ENCODE data around the gene PDCD2L.
A peak's percentile ranks its signal among the peaks of the same experiment; 100 is the strongest.
"Not testable (repeated sequence)": the region's sequence is repeated elsewhere in the genome, so short reads cannot be mapped to it uniquely, and the experiment has no call there.

PDCD2L gene, protein sequence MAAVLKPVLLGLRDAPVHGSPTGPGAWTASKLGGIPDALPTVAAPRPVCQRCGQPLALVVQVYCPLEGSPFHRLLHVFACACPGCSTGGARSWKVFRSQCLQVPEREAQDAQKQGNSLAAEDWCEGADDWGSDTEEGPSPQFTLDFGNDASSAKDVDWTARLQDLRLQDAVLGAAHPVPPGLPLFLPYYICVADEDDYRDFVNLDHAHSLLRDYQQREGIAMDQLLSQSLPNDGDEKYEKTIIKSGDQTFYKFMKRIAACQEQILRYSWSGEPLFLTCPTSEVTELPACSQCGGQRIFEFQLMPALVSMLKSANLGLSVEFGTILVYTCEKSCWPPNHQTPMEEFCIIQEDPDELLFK

GRCh38 chr19:34404109-34404909 is at the start of gene PDCD2L:
Gene PDCD2L, plus strand, starts transcription at chr19:34404399. Its CDS starts 32 bp downstream, at chr19:34404431.
- DNase-seq = peak; percentile 84

DNA sequence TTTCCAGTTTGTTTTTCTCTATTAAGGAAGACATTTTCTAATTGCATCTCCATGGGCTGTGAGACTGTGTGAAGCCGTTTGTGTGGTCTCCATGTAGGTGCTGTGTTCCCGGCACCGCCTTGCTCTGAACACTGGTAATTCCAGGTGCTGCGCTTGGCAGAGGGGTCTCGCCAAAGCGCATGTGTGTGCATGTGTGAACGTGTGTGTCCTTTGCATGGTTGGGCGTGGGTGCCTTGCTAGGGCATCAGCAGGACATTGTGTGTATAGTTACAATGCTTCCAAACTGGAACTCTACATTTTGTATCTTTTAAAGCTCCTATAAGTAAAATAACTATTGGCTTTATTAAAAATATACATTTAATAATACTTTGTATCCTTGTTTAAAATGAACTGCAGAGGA is 49.0 kb upstream of the PDCD2L start:
- DNase-seq = no peak

DNA sequence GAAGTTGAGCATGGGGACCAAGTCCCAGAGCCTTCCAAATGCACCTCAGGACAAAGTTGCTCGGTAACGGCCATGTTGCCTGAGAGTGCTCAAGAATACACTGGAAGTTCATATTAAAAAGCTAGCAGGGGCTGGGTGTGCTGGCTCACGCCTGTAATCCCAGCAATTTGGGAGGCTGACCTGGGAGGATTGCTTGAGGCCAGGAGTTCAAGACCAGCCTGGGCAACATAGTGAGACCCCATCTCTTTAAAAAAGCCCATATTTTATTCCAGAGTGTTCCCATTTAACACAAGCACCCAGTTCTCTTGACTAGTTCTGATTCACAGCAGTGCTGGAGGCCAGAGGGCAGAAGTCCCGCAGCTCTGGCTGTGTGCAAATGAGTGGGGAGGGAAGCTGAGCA is 47.3 kb upstream of the PDCD2L start:
- DNase-seq = no peak

DNA sequence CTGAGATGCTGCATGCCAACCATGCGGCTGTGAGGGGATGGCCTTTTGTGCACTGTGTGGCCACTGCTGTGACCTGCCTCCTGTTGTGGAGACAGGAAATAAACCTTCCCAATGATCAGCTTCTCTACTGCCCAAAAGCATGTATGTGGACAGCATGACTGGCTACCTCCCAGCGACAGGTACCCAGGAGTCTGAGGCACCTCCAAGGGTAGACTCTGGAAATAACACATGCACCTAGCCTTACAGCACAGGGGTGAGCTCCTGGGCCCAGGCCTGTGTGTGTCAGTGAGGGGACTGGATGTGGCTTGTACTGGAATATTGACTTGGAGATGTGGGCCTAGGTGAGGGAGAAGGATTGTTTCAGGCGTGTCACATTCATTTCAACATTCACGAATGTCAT is 46.8 kb upstream of the PDCD2L start:
- no peak for DNase-seq

- DNase-seq = peak; percentile 95
These were observed 44.9 kb upstream of the PDCD2L start for GRCh38 chr19:34359140-34359953.

- DNase-seq = no peak
These were observed 44.3 kb upstream of the PDCD2L start for GRCh38 chr19:34359954-34360315.

- DNase-seq = no peak
These were observed 43.8 kb upstream of the PDCD2L start for GRCh38 chr19:34360354-34360909.

- DNase-seq = no peak
These were observed 41.5 kb upstream of the PDCD2L start for GRCh38 chr19:34362679-34363069.

DNA sequence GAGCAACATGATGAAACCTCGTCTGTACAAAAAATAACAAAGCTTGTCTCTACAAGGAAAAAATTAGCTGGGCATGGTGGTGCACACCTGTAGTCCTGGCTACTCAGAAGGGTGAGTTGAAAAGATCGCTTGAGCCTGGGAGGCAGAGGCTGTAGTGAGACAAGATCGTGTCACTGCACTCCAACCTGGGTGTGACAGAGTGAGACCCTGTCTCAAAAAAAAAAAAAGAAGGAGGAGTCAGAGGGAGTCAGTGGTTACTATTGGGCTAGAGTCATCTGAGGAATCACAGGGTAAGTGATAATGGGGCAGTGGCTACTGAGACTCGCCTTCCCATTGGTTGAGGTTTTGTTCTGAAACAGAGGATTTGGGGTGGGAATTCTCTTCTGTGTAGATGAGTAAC is 41.1 kb upstream of the PDCD2L start:
- DNase-seq = no peak

- no peak for DNase-seq
These were observed 40.3 kb upstream of the PDCD2L start for GRCh38 chr19:34363930-34364329.

- DNase-seq = no peak
These were observed 39.8 kb upstream of the PDCD2L start for GRCh38 chr19:34364462-34364829.

DNA sequence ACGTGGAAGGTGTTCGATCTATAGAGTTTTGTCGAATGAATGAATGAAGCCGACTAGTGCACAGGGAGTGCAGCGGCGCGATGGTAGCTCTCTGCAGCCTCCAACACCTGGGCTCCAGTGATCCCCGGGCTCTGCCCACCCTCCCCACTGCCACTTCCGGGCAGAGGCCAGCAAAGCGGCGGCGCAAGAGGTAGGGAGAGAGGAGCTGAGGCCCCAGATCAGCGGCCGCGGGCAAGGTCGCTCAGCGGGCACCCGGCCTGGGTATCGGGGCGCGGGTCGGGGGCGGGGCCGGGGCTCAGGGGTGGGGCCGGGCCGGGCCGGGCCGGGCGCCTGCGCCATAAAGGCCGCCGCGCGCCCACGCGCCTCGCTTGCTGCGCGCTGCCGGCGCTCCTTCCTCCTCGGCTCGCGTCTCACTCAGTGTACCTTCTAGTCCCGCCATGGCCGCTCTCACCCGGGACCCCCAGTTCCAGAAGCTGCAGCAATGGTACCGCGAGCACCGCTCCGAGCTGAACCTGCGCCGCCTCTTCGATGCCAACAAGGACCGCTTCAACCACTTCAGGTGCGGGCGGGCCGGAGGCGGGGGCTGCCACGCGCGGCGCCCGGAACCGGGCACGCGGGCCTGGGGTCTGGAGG is 39.3 kb upstream of the PDCD2L start, which contains the start of gene GPI:
Gene GPI (plus strand): TSS at position 367 of the 633 bp plus-strand sequence. CDS start 71 bp downstream, at position 438.
- DNase-seq = peak; percentile 63

GRCh38 chr19:34365463-34366401 is 38.5 kb upstream of the PDCD2L start:
- DNase-seq = no peak

GRCh38 chr19:34366738-34367623 is 37.2 kb upstream of the PDCD2L start:
- no peak for DNase-seq

- no peak for DNase-seq
These were observed 36.6 kb upstream of the PDCD2L start for GRCh38 chr19:34367624-34367957.

DNA sequence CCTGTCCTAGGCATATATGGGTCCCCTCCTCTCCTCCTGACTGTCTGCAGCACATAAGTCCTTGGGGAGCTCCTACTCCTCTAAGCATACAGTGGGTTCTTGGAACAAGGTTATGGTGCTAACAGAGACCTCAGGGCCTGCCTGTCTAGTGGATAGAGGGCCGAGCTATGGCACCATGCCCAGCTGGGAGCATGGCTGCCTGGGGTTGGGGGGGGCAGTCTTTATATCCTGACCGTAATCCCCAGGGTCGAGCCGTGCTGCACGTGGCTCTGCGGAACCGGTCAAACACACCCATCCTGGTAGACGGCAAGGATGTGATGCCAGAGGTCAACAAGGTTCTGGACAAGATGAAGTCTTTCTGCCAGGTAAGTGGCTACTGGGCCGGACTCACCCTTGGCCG is 35.9 kb upstream of the PDCD2L start:
- DNase-seq = no peak

GRCh38 chr19:34369166-34369565 is 35.0 kb upstream of the PDCD2L start:
- not testable (repeated sequence) for DNase-seq

- DNase-seq = no peak
These were observed 34.1 kb upstream of the PDCD2L start for GRCh38 chr19:34370117-34370516.

- DNase-seq = no peak
These were observed 33.2 kb upstream of the PDCD2L start for GRCh38 chr19:34370983-34371382.

- no peak for DNase-seq
These were observed 30.5 kb upstream of the PDCD2L start for GRCh38 chr19:34373601-34374288.
